Epithelial cell of prostate (primary cell): ENCODE results near the gene MLH3.
"Not testable (repeated sequence)": the region's sequence is repeated elsewhere in the genome, so short reads cannot be mapped to it uniquely, and the experiment has no call there.

ENCODE experiments used
- DNase-seq: peaks from one replicate; pipeline ENCODE4 v3.0.0-alpha.2; 2011; ENCODE audit warnings: low read depth, low spot score
- H3K27ac ChIP-seq: fragments of 450-650 bp; 2 replicates; pipeline ENCODE4 v1.5.1; 2017; ENCODE audit warnings: mild to moderate bottlenecking

Gene MLH3

DNA sequence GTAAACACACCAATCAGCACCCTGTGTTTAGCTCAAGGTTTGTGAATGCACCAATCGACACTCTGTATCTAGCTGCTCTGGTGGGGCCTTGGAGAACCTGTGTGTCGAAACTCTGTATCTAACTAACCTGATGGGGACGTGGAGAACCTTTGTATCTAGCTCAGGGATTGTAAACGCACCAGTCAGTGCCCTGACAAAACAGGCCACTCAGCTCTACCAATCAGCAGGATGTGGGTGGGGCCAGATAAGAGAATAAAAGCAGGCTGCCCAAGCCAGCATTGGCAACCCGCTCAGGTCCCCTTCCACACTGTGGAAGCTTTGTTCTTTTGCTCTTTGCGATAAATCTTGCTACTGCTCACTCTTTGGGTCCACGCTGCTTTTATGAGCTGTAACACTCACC lies 55.5 kb downstream of the MLH3 start:
- DNase-seq, H3K27ac ChIP-seq: not testable (repeated sequence)

DNA sequence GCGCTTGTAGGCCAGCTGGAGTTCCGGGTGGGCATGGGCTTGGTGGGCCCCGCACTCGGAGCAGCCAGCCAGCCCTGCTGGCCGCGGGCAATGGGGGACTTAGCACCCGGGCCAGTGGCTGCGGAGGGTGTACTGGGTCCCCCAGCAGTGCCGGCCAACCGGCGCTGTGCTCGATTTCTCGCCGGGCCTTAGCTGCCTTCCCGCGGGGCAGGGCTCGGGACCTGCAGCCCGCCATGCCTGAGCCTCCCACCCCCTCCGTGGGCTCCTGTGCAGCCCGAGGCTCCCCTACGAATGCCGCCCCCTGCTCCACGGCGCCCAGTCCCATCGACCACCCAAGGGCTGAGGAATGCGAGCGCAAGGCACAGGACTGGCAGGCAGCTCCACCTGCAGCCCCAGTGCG lies 57.1 kb downstream of the MLH3 start:
- not testable (repeated sequence) for H3K27ac ChIP-seq, DNase-seq

DNA sequence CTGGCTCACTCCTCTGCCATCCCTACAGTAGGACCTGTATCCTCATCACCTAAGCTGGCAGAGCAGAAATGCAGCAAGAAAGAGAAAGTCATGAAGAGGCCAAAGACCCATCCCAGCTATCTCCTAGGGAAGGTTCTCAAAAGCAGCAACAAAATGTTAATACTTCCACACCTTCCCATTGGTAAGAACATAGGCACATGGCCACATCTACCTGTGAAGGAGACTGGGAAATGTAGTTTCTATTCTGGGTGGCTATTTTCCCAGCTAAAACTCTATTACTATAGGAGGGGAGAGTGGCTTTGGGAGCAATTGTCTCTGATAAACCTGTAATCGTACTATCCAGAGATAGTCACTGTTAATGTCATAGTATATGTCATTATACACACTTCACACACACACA lies 62.3 kb downstream of the MLH3 start:
- H3K27ac ChIP-seq: peak overlapping the region; percentile 39
- DNase-seq: no peak

DNA sequence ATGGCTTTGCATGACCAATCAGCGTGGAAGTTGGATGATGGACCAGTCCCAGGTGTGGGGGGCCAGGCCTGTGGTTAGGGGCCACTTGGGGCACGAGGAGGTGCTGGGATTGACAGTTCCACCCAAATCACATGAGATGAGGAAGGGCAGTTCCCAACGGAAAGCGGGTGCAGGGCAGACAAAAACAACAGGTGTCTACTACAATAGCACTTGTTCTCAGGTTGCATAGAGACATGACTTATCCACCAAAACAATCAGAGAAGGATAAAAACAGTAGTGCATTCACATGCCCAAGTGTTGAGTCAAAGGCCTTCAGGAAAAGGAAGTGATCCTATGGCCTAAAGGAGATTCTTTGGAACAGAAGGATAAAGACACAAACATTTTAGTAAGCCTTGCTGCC lies 63.1 kb downstream of the MLH3 start:
- peak; percentile 48 for DNase-seq
- peak overlapping the region; percentile 39 for H3K27ac ChIP-seq

DNA sequence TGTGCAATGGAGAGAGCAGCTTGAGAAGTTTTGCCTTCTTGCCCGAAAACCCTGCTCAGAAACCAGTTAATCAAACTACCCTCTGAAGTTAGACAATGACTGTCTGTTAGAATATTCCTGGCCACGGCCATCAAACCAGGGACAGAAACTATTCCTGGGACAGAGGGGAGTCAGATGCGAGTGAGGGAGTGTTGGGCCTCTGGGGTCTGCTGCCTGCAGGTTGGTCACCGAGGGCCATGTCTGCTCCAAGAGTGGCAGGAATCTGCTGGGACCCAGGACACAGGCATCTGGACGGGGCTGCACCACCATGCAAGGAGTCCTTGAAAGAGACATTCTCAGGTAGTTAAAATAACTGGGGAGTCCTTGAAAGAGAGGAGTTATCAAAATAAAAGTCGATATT lies 65.5 kb downstream of the MLH3 start:
- DNase-seq: no peak
- H3K27ac ChIP-seq: no peak overlapping the region

DNA sequence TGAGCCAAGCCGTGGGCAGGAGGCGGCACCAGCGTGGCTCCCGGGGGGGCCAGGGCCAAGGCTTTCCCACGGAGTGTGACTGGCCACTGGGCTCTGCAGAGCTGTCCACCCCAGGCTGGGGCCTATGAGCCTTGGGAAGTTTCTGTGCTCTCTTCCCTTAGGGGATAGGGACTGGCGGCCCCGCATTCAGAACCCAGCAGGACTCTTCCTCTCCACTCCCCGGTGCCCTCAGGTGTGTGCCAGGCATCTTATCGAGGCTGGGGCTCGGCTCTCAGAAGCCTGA lies 66.3 kb downstream of the MLH3 start:
- no peak for DNase-seq
- no peak overlapping the region for H3K27ac ChIP-seq

DNA sequence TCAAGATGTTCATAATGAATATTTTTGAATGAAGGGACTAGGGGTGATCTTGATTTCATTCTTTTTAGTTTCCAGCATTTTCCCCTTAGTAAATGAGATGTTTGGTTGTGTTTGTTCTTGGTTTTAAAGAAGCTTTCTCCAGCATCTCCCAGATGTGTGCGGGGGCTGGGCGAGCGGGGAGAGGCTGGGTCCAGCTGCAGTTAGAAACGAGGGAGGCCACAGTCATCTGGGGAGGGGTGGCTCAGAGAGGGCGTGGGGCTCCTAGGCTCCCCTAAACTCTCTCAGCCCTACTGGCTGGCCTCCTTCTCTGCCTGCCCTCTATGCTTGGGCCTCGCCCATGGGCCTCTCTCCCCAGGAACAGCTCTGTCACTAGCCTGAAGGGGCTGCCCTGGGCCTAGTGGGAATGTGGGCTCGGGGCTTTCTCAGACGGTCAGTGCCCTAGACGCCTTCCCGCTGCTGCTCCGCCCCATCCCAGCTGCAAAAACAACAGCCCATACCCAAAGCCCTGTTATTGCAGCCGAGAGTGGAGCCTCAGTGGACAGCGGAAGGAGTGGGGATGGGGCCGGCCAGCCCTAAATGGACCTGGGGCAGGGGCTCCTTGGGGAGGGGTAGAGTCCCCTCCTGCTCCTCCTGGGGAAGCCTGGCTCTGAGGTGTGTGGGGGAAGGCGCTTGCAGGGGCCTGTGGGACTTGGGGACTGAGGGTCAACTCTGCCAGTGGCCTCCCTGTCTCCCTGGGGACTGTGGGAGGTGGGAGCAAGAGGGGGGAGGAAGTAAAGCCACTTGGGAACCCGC lies 66.8 kb downstream of the MLH3 start:
- DNase-seq: no peak

DNA sequence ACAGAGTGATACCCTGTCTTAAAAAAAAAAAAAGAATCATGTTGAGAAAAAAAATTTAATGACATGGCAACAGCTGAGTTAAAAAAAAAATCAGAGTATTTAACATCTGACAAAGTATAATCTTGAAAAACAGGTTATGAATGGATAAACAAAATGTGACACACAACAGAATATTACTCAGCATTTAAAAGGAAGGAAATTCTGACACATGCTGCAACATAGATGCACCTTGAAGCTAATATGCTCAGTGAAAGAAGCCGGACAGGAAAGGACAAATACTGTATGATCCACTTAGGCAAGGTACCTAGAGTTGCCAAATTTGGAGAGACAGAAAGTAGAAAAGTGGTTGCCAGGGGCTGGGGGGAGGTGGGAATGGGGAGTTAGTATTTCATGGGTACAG lies 67.9 kb downstream of the MLH3 start:
- H3K27ac ChIP-seq: peak overlapping the region; percentile 64
- peak; percentile 69 for DNase-seq

More for the DNA sequence above, 66.8 kb downstream of the MLH3 start:
- H3K27ac ChIP-seq: no peak overlapping the region

DNA sequence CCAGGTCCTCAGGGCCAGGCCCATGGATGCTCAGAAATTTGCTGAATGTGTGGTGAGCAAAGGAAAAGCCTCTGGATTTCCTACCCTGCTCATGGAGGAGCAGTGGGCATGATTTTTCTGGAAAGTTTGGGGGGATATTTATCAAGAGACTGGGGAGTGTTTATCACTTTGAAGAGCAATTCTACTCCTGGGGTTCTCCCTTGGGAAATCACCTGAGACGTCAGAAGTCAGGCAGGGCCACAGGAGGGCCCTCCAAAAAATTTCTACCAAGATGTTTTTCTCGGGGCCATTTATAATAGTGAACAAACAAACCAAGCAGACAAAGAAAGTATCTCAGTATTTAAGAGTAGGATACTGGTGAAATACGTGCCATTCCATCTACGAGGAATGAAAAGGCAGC lies 68.6 kb downstream of the MLH3 start:
- peak overlapping the region; percentile 64 for H3K27ac ChIP-seq
- DNase-seq: no peak

DNA sequence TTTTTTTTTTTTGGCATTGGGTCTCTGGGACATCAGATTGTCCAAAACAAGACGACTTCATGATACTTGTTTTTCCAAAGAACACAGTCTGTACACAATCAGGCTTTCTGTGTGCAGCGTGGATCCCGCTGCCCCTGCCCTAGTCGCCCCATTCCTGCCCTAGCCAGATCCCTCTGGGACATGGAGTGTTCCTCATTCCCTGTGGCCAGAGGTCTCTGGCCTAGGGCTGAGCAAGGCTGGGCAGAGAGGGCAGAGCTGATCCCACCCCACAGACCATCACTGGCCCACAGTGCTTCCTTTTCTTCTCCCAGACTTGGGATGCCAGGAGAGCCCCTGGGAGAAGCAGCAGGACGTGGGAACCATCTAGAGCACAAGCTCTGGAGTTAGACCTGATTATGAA lies 69.4 kb downstream of the MLH3 start:
- H3K27ac ChIP-seq: no peak overlapping the region
- DNase-seq: no peak

DNA sequence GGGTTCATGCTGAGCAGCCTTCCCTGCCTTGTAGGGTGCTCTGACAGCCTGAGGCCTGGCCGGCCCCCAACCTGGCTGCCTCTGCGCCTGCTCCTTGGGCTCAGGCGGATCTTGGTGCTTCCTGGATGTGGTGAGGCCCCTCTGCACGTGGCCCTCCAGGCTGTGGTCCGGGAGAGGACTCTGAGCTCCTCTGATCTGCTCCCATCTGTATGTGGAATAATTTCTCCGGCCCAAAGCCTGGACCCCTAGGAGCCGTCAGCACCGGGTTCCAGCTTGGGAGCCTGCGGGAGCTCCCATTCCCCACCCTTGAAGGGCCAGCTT lies 69.8 kb downstream of the MLH3 start:
- DNase-seq: no peak
- H3K27ac ChIP-seq: no peak overlapping the region

DNA sequence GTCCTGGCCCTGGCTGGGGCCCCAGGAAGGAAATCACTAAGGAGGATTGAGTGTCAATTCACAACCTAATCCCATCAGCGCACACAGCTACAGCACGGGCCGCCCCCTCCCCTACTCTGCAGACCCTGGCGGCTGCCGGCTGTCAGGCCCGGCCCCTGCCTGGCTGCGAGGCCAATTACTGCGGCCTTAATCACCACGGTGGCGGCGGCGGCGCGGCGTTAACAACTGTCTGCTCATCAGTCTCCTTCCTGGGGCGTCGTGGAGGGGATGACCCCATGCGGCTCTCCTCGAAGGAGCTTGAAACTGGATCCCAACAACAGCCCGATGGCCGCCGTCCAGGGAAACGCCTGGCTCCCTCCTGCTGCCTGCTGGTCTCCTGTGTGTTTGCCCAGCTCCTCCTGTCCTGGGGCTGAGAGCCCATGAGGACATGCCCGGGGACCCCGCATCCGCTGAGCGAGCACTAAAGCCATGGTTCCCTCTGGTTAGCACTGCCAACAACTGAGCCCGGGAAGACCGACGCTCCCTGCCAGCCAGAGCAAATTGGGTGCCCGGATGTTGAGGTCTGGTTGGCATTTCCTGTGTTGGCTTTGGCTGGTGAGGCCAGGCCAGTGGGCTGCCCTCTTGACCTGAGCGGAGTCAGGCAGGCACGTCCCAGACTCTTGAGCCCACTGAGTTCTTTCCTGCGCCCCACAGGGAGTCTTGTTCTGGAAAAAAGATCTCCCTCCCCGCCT lies 70.4 kb downstream of the MLH3 start:
- no peak overlapping the region for H3K27ac ChIP-seq
- DNase-seq: no peak

DNA sequence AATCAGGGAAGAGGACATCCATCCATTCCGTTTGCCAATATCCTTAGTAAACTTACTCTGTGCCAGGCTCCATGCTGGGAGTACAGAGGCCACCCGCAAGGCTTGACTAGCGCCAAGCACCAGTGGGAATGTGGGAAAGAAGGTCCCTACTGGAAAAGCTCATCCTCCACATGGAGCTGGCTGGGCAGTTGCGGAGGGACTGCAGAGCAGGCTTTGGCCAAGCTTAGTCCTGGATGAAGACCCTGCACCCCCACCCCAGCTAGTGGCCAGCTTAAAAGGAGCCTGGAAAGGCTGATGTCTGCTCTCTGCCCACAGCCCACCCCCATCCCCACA lies 70.9 kb downstream of the MLH3 start:
- H3K27ac ChIP-seq: no peak overlapping the region

DNA sequence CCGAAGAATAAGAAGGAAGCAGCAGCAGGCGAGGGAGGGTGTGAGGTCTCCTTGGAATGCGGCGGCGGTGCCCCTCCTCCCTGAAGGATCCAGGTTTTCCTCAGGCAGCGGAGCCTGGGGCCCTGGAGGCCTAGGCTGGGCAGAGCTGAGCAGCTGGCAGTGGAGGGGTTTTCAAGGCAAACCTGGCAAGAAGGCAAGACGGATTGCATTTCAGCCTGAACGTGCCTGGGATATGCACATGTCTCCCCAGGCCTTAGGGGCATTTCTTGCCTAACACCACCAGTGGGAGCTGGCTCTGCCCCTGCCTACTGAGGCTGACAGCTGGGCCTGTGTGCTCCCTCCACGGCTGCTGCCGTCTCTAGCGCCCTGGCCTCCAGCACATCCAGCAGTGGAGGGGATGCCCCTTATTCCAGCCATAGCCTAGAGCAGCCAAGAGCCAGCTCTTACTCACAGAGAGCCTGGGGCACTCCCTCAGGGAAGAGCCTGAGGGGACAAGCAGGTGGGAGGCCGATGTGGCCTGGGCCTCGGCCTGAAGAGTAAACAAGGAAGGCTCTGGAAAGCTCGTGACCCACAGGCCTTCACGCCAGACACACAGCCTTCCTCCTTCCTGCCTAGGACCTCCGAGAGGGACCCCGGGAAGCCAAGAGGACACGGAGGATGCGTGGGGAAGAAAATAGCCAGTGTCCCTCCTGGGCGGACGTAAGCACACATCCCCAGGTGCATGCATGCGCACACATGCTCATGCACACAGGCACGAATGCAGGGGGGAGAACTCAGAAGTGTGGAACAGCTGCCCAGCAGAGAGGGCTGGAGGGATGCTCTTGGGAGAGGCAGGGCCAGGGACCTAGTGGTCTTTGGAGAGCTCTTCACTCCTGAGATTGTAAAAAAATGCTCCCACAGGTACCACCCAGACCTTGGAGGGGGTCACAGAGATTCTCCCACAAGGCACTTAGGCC lies 71.5 kb downstream of the MLH3 start:
- H3K27ac ChIP-seq: no peak overlapping the region
- DNase-seq: no peak

More for the DNA sequence above, 70.9 kb downstream of the MLH3 start:
- DNase-seq: no peak

DNA sequence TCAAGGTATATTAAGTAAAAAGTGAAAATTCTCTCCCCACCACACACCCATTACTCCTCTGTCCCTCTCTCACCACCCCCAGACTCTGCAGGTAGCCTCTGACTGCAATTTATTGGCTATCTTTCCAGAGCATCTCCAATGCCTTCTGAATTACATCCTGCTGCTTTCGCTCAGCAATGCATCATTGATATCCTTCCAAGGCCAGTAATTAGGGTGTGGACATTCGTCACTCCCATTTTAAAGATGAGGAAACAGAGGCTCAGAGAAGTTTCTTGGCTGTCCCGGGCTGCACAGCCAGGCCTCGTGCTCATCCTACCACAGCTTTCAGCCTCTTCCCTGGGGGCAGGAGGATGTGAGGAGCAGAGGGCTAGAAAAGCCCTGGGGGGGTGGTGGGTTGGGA lies 72.2 kb downstream of the MLH3 start:
- no peak for DNase-seq
- H3K27ac ChIP-seq: no peak overlapping the region

DNA sequence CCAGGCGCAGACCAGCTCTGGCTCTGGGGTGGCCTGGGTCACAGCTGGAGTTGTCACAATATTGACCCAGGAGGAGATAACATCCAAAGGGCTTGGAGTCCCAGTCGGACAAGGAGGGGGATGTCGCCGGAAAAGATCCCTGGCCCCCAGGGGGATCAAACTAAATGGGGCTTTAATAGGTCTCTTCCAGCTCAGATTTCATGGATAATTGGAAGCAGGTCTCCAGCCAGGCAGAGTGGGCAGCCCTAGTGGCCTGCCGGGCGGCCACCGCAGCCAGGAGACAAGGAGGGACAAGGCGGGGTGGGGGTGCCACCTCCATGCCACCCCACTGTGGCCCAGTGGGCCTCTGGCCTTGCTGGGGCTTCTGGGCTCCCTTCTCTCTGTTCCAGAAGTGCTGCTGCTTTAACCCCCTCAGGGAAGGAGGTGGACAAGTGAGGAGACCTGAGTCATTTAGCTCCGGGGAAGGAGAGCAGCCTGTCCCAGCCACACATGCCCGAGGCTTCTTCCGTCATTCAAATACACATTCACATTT lies 72.8 kb downstream of the MLH3 start:
- H3K27ac ChIP-seq: no peak overlapping the region
- DNase-seq: no peak

DNA sequence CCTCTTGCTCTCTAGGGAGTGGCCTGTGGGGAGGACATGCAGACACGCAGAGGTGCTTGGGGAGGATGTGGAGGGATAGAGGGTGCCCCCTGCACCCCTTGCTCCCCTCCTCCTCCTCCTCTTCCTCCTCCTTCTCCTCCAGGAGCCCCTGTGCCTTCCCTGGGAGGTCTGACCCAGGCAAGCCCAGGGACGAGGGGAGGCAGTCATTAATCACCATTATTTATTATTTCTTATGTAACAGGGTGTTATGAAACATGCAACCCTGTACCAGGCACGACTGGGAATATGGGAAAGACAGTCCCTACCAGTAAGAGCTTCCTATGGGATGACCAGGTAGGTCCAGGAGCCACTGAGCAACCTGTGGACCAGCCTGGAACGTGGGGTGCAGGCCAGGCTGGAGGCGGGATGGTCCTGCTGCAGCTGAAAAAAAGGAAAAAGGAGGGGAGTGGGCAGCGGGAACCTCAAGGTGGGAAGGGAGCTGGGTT lies 73.3 kb downstream of the MLH3 start:
- DNase-seq: no peak
- H3K27ac ChIP-seq: no peak overlapping the region

DNA sequence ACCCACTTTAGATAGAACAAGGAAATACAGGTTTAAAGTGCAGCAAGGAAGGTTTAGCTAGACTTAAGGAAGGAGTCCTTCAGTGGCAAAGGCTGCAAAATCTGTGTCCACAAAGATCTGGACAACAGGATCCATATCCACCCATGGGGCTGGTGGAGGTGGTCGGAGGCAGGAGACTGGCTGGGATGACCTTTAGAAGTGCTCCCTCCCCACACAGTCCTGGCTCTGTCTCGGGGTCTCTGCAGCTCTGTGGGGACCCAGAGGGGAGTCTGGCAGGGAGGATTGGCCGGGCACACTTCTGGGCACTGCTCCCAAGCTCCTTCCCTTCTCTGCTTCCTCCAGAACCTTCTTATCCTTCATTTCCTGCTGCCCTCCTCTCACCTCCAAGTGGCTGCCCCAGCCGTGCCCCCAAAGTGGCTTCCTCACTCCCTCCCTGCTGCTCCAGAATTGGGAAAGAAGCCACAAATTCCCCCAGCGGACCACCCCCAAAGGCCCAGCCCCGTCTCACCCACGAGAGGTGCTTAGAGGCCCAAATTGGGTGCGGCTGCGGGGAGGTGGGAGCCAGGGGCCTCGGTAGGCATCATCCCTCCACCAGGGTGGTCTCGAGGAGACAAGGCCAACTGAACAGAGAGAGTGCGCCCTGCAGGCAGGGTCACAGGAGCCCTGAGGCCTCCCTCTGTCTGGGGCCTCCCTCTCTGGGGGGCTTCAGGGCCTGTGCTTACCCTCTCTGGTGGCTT lies 73.9 kb downstream of the MLH3 start:
- no peak overlapping the region for H3K27ac ChIP-seq
- DNase-seq: no peak

DNA sequence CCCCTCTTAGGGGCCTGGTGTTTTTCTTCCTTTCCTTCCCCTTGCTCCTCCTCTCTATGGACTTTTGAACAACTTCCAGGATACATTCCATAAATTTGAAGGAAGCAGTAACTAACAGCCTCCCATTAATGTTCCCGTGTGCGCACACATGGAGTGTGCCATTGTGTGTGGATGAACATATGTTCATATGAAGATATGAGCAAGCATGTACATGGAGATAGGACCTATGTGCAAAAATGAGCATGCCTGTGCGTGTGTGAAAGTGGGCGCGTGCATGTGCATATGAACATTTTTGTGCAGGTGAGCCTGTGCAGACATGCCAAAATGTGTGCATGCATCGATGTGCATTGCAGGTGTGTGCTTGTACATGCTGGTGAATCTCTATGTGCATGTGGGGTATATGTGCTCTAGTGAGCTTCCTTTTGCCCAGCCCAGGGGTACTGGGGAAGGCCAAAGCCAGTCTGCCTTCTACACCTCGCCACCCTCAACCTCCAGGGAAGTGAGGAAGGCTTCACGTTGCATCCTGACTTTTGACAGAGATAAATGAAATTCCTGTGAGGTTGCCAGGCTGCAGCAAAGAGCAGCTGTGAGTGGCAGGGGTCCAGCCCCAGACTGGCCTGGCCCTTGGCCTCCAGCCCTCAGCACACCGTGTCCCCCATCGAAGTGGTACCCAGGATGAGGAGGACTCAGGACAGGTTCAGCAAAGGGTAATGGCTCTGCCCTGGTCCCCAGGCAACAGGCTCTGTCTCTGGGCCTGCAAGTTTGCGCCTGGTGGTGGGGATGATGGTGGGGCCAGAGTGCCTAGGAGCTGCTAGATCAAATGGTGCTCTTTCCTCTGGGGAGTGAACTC lies 74.8 kb downstream of the MLH3 start:
- no peak for DNase-seq
- H3K27ac ChIP-seq: no peak overlapping the region
